GM21381 (cell line): ENCODE results near the gene CTDSP2.
"Not testable (repeated sequence)": the region's sequence is repeated elsewhere in the genome, so short reads cannot be mapped to it uniquely, and the experiment has no call there.

ENCODE experiments used
- ATAC-seq: cut with Tn5 transposase; IDR thresholded peaks from one replicate; pipeline ENCODE4 v1.9.1; 2021; ENCODE audit warnings: mild to moderate bottlenecking, moderate library complexity; ENCODE audit not compliant: unreplicated experiment

Gene CTDSP2

GRCh38 chr12:57853864-57854556 is 7.5 kb upstream of the CTDSP2 start:
- no peak for ATAC-seq

GRCh38 chr12:57852620-57853500 is 6.3 kb upstream of the CTDSP2 start:
- no peak for ATAC-seq

GRCh38 chr12:57852200-57852599 is 5.7 kb upstream of the CTDSP2 start:
- no peak for ATAC-seq

- ATAC-seq, result no peak
These were observed 5.0 kb upstream of the CTDSP2 start for GRCh38 chr12:57851552-57851951.

- no peak for ATAC-seq
These were observed 4.4 kb upstream of the CTDSP2 start for GRCh38 chr12:57850854-57851430.

- not testable (repeated sequence) for ATAC-seq
These were observed 2.9 kb upstream of the CTDSP2 start for GRCh38 chr12:57849447-57849846.

GRCh38 chr12:57849035-57849434 is 2.5 kb upstream of the CTDSP2 start:
- no peak for ATAC-seq

- no peak for ATAC-seq
These were observed 1.7 kb upstream of the CTDSP2 start for GRCh38 chr12:57848208-57848607.

- peak; percentile 4 for ATAC-seq
These were observed 298 bp downstream of the CTDSP2 start for GRCh38 chr12:57846285-57846576.

- ATAC-seq, result peak; percentile 23
These were observed 848 bp downstream of the CTDSP2 start for GRCh38 chr12:57845478-57846284.

GRCh38 chr12:57844709-57845477 is 1.6 kb downstream of the CTDSP2 start:
- no peak for ATAC-seq

GRCh38 chr12:57842342-57843294 is 3.9 kb downstream of the CTDSP2 start:
- ATAC-seq, result no peak

GRCh38 chr12:57841445-57841844 is 5.1 kb downstream of the CTDSP2 start:
- no peak for ATAC-seq

- ATAC-seq, result no peak
These were observed 5.8 kb downstream of the CTDSP2 start for GRCh38 chr12:57840726-57841125.

GRCh38 chr12:57839996-57840395 is 6.5 kb downstream of the CTDSP2 start:
- no peak for ATAC-seq

- no peak for ATAC-seq
These were observed 7.8 kb downstream of the CTDSP2 start for GRCh38 chr12:57838594-57839302.

GRCh38 chr12:57837864-57838562 is 8.5 kb downstream of the CTDSP2 start:
- no peak for ATAC-seq
